Endodermal cell (in vitro differentiated cells): ENCODE measurements around the gene SORCS2. TPM values are rescaled to one million over a fixed set of nuclear protein-coding genes. Genes with fewer than 3 reads are reported as not detected.

Experiments
- DNase-seq: peaks from one replicate; pipeline ENCODE4 v3.0.0-alpha.2; 2017
- H3K27ac ChIP-seq: 2 replicates; pipeline ENCODE4 v1.5.1; 2013; ENCODE audit warnings: mild to moderate bottlenecking, low read depth, low read length, moderate library complexity
- H3K27me3 ChIP-seq: 2 replicates; pipeline ENCODE4 v1.6.1; 2013; ENCODE audit warnings: mild to moderate bottlenecking, low read length, moderate library complexity; ENCODE audit not compliant: insufficient read depth, control insufficient read depth, poor library complexity, severe bottlenecking
- H3K36me3 ChIP-seq: 2 replicates; pipeline ENCODE4 v1.7.0; 2013; ENCODE audit warnings: mild to moderate bottlenecking, low read length, moderate library complexity; ENCODE audit not compliant: control insufficient read depth, insufficient read depth
- H3K4me1 ChIP-seq: one replicate; pipeline ENCODE4 v1.7.0; 2013; ENCODE audit warnings: low read length; ENCODE audit not compliant: control insufficient read depth, insufficient read depth
- H3K4me3 ChIP-seq: 2 replicates; pipeline ENCODE4 v1.5.1; 2013; ENCODE audit warnings: mild to moderate bottlenecking, low read length, moderate library complexity
- H3K9ac ChIP-seq: 2 replicates; pipeline ENCODE4 v1.6.1; 2013; ENCODE audit warnings: mild to moderate bottlenecking, low read length, moderate library complexity; ENCODE audit not compliant: poor library complexity, severe bottlenecking; ENCODE audit errors: extremely low read depth
- H3K9me3 ChIP-seq: 2 replicates; pipeline ENCODE4 v1.6.1; 2013; ENCODE audit warnings: mild to moderate bottlenecking, low read length, moderate library complexity; ENCODE audit not compliant: control insufficient read depth
- H3K27ac Mint-ChIP-seq: 2 replicates; pipeline ENCODE4 v1.8.0; 2020; ENCODE audit warnings: mixed read lengths
- H3K27me3 Mint-ChIP-seq: 2 replicates; pipeline ENCODE4 v1.8.0; 2021; ENCODE audit warnings: mild to moderate bottlenecking, mixed read lengths; ENCODE audit not compliant: insufficient read depth
- H3K36me3 Mint-ChIP-seq: 2 replicates; pipeline ENCODE4 v1.8.0; 2020; ENCODE audit warnings: low read depth, mixed read lengths
- H3K4me1 Mint-ChIP-seq: 2 replicates; pipeline ENCODE4 v1.8.0; 2020; ENCODE audit warnings: mixed read lengths
- H3K4me3 Mint-ChIP-seq: 2 replicates; pipeline ENCODE4 v1.8.0; 2020; ENCODE audit warnings: mild to moderate bottlenecking, moderate library complexity, mixed read lengths
- H3K9me3 Mint-ChIP-seq: 2 replicates; pipeline ENCODE4 v1.8.0; 2020; ENCODE audit warnings: mild to moderate bottlenecking, mixed read lengths
- WGBS, 2 experiments: methylation state at CpG; one replicate each; pipeline versions ENCODE4 v1.1.5 to v1.1.7; 2013; ENCODE audit warnings: missing lambda C conversion rate in 2 of 2, mixed read lengths in 1 of 2; ENCODE audit not compliant: insufficient coverage in 1 of 2, insufficient read length in 1 of 2; 5-methylcytosine and 5-hydroxymethylcytosine counted together
- total RNA-seq, 2 donors: library from RNA; stranded (reverse); fragmentation: NEBNext Ultra II Directional in 1 of 2; extraction: Animal tissue kit (Norgen Biotek cat#: 25700) in 1 of 2; gene quantifications; 2 replicates in 1 of 2; 3 replicates in 1 of 2; pipeline ENCODE4 v1.2.1, GENCODE V29; 2021
- TF ChIP-seq, protein P1 (sequence below): fragments of 200-600 bp; sonication (generic); conservative IDR thresholded peaks from 2 replicates; pipeline ENCODE4 v1.5.0; 2021; ENCODE audit warnings: antibody characterized with exemption, mild to moderate bottlenecking

SORCS2 gene
- total RNA-seq, 2 donors from 2014 or later, result 1.4 to 1.9 TPM

DNA sequence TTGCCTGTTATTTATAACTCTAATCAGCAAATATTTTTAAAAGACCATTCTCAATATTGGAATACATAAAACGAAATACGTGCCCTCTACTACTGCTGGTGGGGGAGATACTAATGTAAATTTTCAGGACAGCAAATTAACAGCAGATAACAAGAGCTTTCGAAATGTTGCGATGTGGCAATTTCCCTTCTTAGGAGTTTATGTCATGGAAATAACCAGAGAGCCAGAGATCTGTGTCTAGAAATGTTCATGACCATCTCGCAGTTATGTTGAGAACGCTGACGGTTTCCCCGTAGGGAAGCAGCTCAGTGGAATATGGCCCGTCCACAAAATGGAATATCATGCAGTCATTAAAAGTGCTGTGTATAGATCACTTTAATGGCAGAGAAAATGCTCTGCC, 480.8 kb downstream of the SORCS2 start:
- Histone ChIP-seq H3K9ac (no peak overlapping the region), H3K9me3 (peaks cover 10% of the 10 kb centered on the region), H3K27me3 (no peaks in the 10 kb centered on the region), H3K4me3 (no peak overlapping the region), H3K27ac (no peak overlapping the region), H3K36me3 (no peaks in the 10 kb centered on the region), H3K4me1 (no peaks in the 10 kb centered on the region)
- no peak for DNase-seq
- H3K4me1 Mint-ChIP-seq, result no peaks in the 10 kb centered on the region
- TF ChIP-seq, protein P1, sequence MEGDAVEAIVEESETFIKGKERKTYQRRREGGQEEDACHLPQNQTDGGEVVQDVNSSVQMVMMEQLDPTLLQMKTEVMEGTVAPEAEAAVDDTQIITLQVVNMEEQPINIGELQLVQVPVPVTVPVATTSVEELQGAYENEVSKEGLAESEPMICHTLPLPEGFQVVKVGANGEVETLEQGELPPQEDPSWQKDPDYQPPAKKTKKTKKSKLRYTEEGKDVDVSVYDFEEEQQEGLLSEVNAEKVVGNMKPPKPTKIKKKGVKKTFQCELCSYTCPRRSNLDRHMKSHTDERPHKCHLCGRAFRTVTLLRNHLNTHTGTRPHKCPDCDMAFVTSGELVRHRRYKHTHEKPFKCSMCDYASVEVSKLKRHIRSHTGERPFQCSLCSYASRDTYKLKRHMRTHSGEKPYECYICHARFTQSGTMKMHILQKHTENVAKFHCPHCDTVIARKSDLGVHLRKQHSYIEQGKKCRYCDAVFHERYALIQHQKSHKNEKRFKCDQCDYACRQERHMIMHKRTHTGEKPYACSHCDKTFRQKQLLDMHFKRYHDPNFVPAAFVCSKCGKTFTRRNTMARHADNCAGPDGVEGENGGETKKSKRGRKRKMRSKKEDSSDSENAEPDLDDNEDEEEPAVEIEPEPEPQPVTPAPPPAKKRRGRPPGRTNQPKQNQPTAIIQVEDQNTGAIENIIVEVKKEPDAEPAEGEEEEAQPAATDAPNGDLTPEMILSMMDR, result no peak
- no peaks in the 10 kb centered on the region for H3K36me3 Mint-ChIP-seq
- peaks cover 14% of the 10 kb centered on the region for H3K9me3 Mint-ChIP-seq
- no peak overlapping the region for H3K4me3 Mint-ChIP-seq
- 93 to 96% methylated on average over 9 of the region's 9 CpGs for WGBS, 2 experiments
- no peaks in the 10 kb centered on the region for H3K27me3 Mint-ChIP-seq
- H3K27ac Mint-ChIP-seq, result no peak overlapping the region

DNA sequence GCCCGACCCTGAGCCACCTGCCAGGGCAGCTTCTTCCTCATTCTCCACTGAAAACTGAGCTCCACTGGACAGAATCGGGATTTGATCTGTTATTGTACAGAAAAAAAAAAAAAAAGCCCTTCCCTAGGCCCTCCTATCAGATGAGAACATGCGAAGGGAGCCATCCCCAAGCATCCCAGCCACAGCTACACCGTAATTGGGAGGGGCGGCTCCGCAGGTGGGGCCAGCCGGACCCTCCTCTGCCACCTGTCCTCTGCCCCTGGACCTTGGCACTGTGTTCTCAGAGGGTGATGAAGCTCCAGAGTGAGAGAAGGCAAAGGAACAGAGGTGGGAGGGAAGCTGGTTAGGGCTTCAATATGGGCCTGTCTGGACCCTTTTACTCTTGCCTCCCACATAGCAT, 482.4 kb downstream of the SORCS2 start:
- Histone ChIP-seq H3K9ac (no peak overlapping the region), H3K27ac (no peak overlapping the region), H3K27me3 (no peaks in the 10 kb centered on the region), H3K4me1 (no peaks in the 10 kb centered on the region), H3K4me3 (no peak overlapping the region), H3K36me3 (no peaks in the 10 kb centered on the region), H3K9me3 (peaks cover 10% of the 10 kb centered on the region)
- Mint-ChIP-seq H3K36me3 (no peaks in the 10 kb centered on the region), H3K27ac (no peak overlapping the region), H3K27me3 (no peaks in the 10 kb centered on the region), H3K4me3 (no peak overlapping the region), H3K4me1 (no peaks in the 10 kb centered on the region), H3K9me3 (peaks cover 14% of the 10 kb centered on the region)
- DNase-seq, result no peak
- TF ChIP-seq, protein P1, result no peak
- 93% methylated on average over 7 of the region's 7 CpGs; no CpG with 5 or more reads in 1 of the 2 experiments for WGBS, 2 experiments

DNA sequence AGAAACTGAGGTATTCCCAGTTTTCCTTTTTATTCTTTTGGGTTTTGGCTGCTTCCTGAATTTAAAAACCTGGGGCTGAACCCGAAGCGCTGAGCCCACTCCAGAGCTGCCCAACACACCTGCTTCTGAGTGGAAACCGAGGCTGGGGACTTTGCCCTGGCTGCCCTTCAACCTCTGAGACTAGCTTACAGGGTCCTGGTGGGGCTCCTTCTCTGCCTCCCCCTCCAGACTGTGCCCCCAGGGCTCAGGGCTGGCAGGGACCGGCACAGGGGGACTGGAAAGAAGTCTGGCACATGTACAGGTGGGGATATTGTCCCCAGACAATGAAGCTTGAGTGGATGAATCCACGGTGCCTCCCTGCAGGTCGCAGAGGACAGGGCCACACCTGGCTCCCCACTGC, 482.8 kb downstream of the SORCS2 start:
- DNase-seq, result no peak
- Mint-ChIP-seq H3K9me3 (peaks cover 14% of the 10 kb centered on the region), H3K4me3 (no peak overlapping the region), H3K4me1 (no peaks in the 10 kb centered on the region), H3K27me3 (no peaks in the 10 kb centered on the region), H3K36me3 (no peaks in the 10 kb centered on the region), H3K27ac (no peak overlapping the region)
- Histone ChIP-seq H3K27me3 (no peaks in the 10 kb centered on the region), H3K4me3 (no peak overlapping the region), H3K9ac (no peak overlapping the region), H3K36me3 (no peaks in the 10 kb centered on the region), H3K27ac (no peak overlapping the region), H3K9me3 (peaks cover 10% of the 10 kb centered on the region), H3K4me1 (no peaks in the 10 kb centered on the region)
- TF ChIP-seq, protein P1, result no peak
- 83 to 100% methylated on average over 1 to 6 of the region's 6 CpGs for WGBS, 2 experiments
